SKM-1 treated with dmso at 0.1 percent for 144 hours (cell line): Measurements from ENCODE around the gene PRKCE.

Source experiments
- DNase-seq: peaks from one replicate; lab custom pipeline; 2025; ENCODE audit not compliant: unreplicated experiment; lab: John Stamatoyannopoulos, UW

The PRKCE gene

GRCh38 chr2:46003903-46004473 is 352.5 kb downstream of the PRKCE start:
- no peak for DNase-seq

- no peak for DNase-seq
Measured at GRCh38 chr2:46006473-46007025, 355.1 kb downstream of the PRKCE start.

DNA sequence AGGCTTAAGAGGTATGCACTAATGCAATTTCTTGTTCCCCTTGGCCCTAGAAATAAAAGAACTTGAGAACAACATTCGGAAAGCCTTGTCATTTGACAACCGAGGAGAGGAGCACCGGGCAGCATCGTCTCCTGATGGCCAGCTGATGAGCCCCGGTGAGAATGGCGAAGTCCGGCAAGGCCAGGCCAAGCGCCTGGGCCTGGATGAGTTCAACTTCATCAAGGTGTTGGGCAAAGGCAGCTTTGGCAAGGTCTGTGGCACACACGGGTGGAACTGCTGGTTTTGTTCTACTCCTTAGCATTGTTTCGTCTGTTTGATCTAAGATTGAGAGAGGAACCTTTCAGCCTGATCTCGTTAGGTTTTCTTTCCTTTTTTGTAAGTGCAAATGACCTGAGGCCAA is 355.9 kb downstream of the PRKCE start:
- no peak for DNase-seq

DNA sequence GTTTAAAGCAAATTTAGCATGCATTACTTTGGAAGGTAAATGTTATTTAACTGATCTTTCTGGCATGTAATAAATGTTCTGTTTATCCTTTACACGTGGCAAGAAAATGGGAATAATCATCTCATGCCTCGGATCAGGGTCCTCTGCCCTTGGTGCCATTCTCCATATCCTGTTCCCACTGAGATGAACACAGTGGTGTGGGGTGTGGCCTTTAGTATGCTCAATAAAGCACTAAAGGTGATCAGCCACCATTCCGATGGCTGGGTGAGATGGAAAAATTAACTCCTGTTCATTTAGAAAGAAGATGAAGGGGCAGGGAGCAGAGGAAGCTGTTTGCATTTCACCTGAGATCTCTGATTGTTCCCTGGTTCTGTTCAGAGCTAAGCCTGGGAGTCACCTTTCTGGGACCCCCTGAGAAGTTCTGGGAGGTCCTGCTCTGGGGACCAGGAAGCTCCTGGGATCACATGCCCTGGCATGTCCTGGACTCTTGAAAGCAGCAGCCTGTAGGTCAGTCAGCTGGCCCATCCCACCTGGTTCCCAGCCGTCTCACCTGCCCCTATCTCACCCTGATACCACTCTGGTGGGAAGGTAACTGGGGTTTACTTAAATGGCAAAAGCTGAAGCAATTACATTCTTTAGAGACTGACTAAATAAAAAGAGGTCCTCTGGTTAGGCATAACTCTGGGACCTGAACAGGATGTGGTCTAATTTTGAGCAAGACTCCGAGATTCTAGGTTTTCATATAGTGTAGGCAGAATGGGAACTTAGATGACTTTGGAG is 356.8 kb downstream of the PRKCE start:
- no peak for DNase-seq

DNA sequence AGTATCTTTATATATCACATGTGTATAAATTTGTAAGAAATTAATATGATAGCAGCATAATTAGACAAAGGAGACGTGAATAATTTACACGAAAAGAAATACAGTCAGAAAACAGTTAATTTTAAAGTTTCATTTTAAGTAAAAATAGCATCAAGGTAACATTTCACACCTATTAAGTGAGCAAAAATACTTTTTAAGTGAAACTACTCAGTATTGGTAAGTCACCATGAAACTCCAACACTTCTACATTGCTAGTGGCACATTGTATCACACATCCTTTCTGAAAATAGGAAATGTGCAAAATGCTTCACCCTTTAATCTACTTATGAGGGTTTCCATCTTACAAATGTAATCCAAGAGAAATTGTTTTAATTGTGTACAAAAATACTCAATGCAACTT is 357.8 kb downstream of the PRKCE start:
- no peak for DNase-seq

GRCh38 chr2:46009772-46010171 is 358.3 kb downstream of the PRKCE start:
- no peak for DNase-seq

GRCh38 chr2:46010223-46010924 is 358.9 kb downstream of the PRKCE start:
- DNase-seq, result no peak

GRCh38 chr2:46010925-46011490 is 359.5 kb downstream of the PRKCE start:
- peak; percentile 4 for DNase-seq

DNA sequence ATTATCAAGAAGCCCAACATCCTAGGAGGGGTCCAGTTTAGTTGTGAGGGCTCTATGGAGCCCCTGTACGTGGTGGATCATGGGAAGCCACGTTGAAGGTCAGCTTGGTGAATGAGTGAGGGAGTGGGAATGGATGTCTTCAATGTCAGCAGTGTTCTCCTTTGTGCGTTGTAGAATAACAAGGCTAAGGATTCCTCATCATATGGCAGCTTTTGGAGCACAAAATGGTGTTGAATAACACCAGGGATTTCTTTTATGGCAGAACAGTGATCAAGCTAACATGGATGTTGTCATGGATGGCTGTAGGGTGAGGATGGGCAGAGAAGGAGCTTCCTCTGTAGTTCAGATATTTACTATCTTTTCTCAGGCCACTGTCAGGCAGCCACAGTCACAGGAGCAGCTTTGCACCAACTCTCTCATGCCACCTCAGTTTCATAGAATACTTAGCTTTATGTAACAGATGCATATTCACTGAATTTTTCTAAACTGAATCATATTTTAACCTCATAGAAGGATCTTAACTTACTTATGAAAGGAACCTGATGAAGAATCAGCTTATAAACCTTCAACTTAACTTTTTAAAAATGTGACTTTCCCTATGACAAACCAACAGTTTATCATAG is 361.3 kb downstream of the PRKCE start:
- DNase-seq, result no peak

DNA sequence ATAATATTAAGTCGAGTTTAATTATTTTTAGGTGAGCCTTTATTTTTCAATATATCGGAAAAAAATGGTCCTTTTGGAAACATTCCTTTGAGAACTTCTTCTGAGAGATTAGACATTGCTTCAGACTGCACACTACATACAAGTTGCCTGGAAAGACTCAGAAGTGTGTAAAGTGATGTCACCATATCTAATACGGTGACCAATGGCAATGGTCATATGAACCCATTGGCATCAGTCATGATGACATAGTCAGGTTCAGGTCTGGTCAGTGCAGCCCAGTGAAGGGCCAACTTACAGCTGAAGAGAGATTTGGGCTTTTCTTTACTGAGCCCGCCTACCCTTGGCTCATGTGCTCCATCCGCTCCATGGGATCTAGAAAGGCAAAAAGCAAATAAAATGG is 362.3 kb downstream of the PRKCE start:
- no peak for DNase-seq

- DNase-seq, result no peak
Measured at GRCh38 chr2:46014911-46015654, 363.6 kb downstream of the PRKCE start.

GRCh38 chr2:46015671-46016070 is 364.2 kb downstream of the PRKCE start:
- no peak for DNase-seq

GRCh38 chr2:46016091-46016490 is 364.6 kb downstream of the PRKCE start:
- no peak for DNase-seq

DNA sequence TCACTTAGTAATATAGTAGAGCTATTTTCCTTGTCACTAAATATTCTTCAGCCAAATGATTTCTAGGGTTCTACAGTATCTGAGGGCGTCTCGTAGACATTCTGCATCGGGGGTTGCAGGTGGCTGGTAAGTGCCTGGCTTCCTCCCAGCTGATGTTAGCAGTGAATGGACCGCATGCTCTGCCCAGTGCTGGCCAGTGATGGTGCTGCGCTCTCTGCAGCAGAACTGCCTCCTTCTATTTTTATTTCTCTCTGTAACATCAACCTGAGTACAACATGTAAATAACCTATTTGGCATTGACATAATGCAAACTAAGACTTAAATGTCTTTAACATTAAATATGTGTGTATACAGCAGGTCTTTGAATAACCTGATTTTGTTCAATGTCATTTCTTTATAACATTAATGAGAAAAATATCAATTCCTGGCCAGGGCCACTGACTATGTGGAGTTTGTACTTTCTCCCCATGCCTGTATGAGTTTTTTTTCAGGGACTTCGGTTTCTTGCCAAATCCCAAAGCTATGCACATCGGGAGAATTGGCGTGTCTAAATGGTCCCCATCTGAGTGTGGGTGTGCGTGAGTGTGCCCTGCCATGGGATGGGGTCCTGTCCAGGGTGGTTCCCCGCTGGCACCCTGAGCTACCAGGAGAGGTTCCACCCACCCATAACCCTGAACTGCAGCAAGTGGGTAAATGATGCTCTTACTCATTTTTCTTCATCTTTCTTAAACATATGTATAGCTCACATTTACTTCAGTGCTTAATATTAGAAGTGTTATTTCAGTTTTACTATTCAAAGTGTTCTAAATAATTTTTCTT is 367.5 kb downstream of the PRKCE start:
- DNase-seq, result no peak

DNA sequence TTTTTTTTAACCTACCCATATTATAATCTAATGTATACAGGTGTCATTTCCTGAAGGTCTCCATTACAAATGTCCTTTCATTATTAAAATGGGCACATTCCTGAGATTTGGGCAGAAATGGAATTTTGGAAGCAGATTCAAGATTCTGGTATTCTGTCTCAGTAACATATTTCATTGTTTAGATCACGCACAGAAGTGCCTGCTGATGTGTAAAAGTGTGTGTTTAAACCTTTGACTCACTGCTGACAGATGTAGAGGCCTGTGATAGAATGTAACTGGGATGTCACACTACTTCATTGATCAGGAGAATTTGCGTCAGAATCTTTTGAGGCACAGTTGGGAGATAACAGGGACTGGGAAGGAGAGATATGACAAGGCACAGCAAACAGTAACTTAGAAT is 368.9 kb downstream of the PRKCE start:
- no peak for DNase-seq

GRCh38 chr2:46023165-46023854 is 371.8 kb downstream of the PRKCE start:
- DNase-seq, result no peak

DNA sequence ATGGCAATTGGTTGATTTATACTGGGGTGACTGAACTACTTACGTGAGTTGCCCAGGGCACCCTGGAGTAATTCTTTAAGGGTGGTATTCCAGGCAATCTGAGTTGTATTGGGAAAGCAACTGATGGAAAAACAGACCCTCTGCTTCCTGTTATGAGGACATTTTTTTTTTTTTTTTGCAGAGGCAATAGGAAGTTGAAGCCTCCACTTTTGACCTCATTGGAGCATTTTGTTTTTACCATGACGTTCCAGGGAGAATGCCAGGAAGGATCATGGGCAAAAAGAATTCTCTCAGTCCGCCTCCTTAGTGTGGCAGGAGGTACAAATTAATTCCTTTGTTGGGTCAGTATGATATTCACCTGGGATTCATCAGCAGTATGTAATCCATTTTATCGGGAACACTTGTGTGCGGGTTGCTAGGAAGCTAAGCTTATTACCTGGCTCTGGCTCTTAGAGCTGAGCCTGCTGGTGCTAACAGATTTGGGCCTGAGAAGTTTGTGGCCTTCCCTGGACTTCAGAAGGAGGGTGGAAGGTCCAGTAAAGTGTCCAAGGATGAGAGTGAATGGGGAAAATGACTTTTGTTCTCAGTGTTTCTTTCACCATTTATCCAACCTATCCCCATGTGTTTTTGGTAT is 372.8 kb downstream of the PRKCE start:
- DNase-seq, result no peak

DNA sequence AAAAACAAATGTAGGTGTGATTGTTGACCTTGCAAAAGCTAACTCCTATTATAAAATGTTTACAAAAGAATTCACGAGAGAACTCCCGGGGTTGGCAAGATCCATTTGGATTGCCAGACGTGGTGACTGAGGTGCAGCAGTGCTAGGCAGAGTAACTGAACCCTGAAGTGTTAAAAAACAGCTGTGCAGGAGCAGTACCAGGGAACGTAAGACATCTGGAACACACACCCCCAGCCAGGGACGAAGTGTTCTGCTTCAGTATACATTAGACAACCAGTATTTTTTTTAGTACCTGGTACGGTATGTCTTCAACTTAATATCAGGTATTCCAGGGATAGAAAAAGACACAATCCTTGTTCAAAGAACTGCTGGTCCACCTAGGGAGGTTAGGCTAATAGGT is 373.6 kb downstream of the PRKCE start:
- no peak for DNase-seq

DNA sequence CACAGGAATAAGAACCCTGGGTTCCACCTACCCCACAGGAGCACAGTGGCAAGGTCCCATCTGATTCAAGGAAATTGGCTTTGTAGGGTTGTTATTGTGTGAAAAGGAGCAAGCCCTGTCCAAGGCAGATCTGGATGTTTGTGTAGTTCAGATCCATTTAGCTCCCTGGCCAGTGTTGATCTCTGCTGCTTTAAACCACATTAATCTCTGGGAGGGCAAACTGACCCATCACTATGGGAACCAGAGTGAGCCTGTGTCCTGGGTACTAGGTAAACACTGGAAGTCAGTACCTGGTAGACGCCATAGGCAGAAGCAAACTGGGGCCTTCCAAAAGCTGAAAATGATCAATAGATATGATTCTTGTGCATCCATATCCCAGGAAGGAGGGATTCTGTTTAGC is 374.2 kb downstream of the PRKCE start:
- no peak for DNase-seq
